Ishikawa (cell line): ENCODE data around the gene KCNT1.

Experiments
- CREB1 ChIP-seq: IDR thresholded peaks from 2 replicates; pipeline ENCODE4 v1.6.1; 2012; ENCODE audit warnings: low read depth
- EP300 ChIP-seq: IDR thresholded peaks from 2 replicates; pipeline ENCODE4 v1.6.1; 2012; ENCODE audit warnings: borderline replicate concordance
- FOXM1 ChIP-seq: IDR thresholded peaks from 2 replicates; pipeline ENCODE4 v1.6.1; 2012; ENCODE audit warnings: low read depth, borderline replicate concordance
- MAX ChIP-seq: IDR thresholded peaks from 2 replicates; pipeline ENCODE4 v1.6.1; 2012
- NFIC ChIP-seq: IDR thresholded peaks from 2 replicates; pipeline ENCODE4 v1.6.1; 2012
- TAF1 ChIP-seq: IDR thresholded peaks from 2 replicates; pipeline ENCODE4 v1.6.1; 2012; ENCODE audit warnings: low read depth, mild to moderate bottlenecking
- YY1 ChIP-seq: IDR thresholded peaks from 2 replicates; pipeline ENCODE4 v1.6.1; 2012; ENCODE audit warnings: low read depth
- ZBTB7A ChIP-seq: IDR thresholded peaks from 2 replicates; pipeline ENCODE4 v1.6.1; 2012; ENCODE audit warnings: low read depth

DNA sequence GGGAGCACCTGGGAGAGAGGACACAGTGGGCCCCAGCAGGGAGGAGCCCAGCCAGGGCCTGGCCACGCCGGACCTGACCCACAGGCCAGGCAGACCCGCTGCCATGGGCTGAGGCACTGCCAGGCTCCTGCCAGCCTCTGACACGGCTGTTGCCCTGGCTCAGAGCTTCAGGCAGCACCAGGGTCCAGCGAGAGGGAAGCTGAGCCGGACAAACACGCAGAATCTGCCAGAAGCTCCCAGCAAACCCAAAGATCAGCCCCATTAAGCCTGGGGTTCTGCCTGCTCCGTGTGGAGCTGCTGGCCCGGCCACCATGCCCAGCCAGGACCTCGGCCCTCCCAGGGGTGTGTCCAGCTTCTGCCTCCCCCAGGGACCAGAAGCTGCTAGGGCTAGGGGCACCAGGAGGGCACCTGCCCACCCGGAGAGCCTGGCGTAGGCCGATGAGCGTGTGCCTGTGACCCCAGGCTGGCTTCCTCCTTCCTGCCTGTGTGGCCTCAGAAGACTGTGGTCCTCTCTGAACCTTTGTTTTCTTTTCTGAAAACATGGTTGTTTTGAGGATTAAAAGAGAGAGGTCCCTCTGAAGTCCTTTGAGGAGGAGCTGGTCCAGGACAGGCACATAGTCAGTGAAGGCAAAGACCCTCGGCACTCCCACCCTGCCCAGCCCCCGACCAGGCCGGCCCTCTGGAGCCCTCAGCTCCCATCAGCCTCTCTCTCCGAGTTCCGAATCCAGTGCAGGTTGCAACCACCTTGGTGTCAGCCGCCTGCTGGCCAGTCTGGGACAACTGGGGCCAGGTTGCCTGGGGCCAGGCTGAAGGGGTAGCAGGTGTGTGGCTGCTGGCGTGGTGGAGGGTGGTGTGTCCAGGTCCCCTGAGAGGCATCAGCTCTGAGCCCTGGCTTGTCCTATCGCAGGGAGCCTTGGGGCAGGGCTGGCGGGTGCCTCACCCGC lies 39.6 kb downstream of the KCNT1 start:
- TF ChIP-seq EP300 (no peak), MAX (no peak), YY1 (no peak), TAF1 (no peak), NFIC (no peak), FOXM1 (no peak), CREB1 (no peak), ZBTB7A (no peak)
